ENCODE measurements around the gene CADM1. TPM values are rescaled to one million over a fixed set of nuclear protein-coding genes. Genes with fewer than 3 reads are reported as not detected.

Gene CADM1
- polyA plus RNA-seq, 1 experiment, result 31.8 TPM

- DNase-seq (ENCODE audit: low read depth), result no peak
- CTCF ChIA-PET, result interaction anchor here (1.1 kb wide), 1 partner anchor 20 kb away, joined by 3 read pairs; no protein-coding TSS in a partner anchor
- Histone ChIP-seq H3K27me3 (ENCODE audit: control insufficient read depth, insufficient read depth, low read length) (no peaks in the 10 kb centered on the region), H3K4me3 (ENCODE audit: low read depth, low read length) (no peak overlapping the region), H3K36me3 (ENCODE audit: control insufficient read depth, insufficient read depth, low read length) (no peaks in the 10 kb centered on the region)
- POLR2A ChIA-PET, result no interaction called here
- no peak for TF ChIP-seq CTCF (IDR thresholded peaks at IDR 0.05; ENCODE audit: insufficient read depth, low read depth, low read length)
Observed at GRCh38 chr11:115548878-115549528, 44.8 kb upstream of the CADM1 start.

- POLR2A ChIA-PET, result no interaction called here
- TF ChIP-seq CTCF (IDR thresholded peaks at IDR 0.05; ENCODE audit: insufficient read depth, low read depth, low read length), result no peak
- H3K4me3 ChIP-seq (ENCODE audit: low read depth, low read length), result no peak overlapping the region
- no peak for DNase-seq (ENCODE audit: low read depth)
- H3K36me3 ChIP-seq (ENCODE audit: control insufficient read depth, insufficient read depth, low read length), result no peaks in the 10 kb centered on the region
- CTCF ChIA-PET, result no interaction called here
- H3K27me3 ChIP-seq (ENCODE audit: control insufficient read depth, insufficient read depth, low read length), result no peaks in the 10 kb centered on the region
Observed at GRCh38 chr11:115545581-115546210, 41.5 kb upstream of the CADM1 start.

GRCh38 chr11:115544422-115544948 is 40.3 kb upstream of the CADM1 start:
- no peaks in the 10 kb centered on the region for H3K36me3 ChIP-seq (ENCODE audit: control insufficient read depth, insufficient read depth, low read length)
- H3K27me3 ChIP-seq (ENCODE audit: control insufficient read depth, insufficient read depth, low read length), result no peaks in the 10 kb centered on the region
- DNase-seq (ENCODE audit: low read depth), result no peak
- TF ChIP-seq CTCF (IDR thresholded peaks at IDR 0.05; ENCODE audit: insufficient read depth, low read depth, low read length), result no peak
- no peak overlapping the region for H3K4me3 ChIP-seq (ENCODE audit: low read depth, low read length)
- CTCF ChIA-PET, result no interaction called here
- POLR2A ChIA-PET, result no interaction called here

- ChIA-PET CTCF (no interaction called here), POLR2A (no interaction called here)
- no peaks in the 10 kb centered on the region for H3K27me3 ChIP-seq (ENCODE audit: control insufficient read depth, insufficient read depth, low read length)
- H3K36me3 ChIP-seq (ENCODE audit: control insufficient read depth, insufficient read depth, low read length), result no peaks in the 10 kb centered on the region
- no peak for DNase-seq (ENCODE audit: low read depth)
- H3K4me3 ChIP-seq (ENCODE audit: low read depth, low read length), result no peak overlapping the region
- no peak for TF ChIP-seq CTCF (IDR thresholded peaks at IDR 0.05; ENCODE audit: insufficient read depth, low read depth, low read length)
Observed at GRCh38 chr11:115541518-115541917, 37.3 kb upstream of the CADM1 start.

- DNase-seq (ENCODE audit: low read depth), result no peak
- no peak overlapping the region for H3K4me3 ChIP-seq (ENCODE audit: low read depth, low read length)
- ChIA-PET POLR2A (no interaction called here), CTCF (no interaction called here)
- H3K36me3 ChIP-seq (ENCODE audit: control insufficient read depth, insufficient read depth, low read length), result no peaks in the 10 kb centered on the region
- no peaks in the 10 kb centered on the region for H3K27me3 ChIP-seq (ENCODE audit: control insufficient read depth, insufficient read depth, low read length)
- no peak for TF ChIP-seq CTCF (IDR thresholded peaks at IDR 0.05; ENCODE audit: insufficient read depth, low read depth, low read length)
Observed at GRCh38 chr11:115539844-115540243, 35.6 kb upstream of the CADM1 start.

All from BJ (cell line).